OCI-LY1 (cell line): ENCODE results near the gene TLX3.
"Not testable (repeated sequence)": the region's sequence is repeated elsewhere in the genome, so short reads cannot be mapped to it uniquely, and the experiment has no call there.

Source experiments
- CTCF ChIP-seq: fragments of 200-600 bp; sonication (generic), shearing (Covaris generic); IDR thresholded peaks from 2 replicates; pipeline ENCODE4 v1.5.1; 2017; ENCODE audit warnings: mild to moderate bottlenecking, antibody characterized with exemption, low read length, moderate library complexity, mixed read lengths
- EZH2 ChIP-seq: fragments of 200-600 bp; sonication (generic), shearing (Covaris generic); IDR thresholded peaks from 2 replicates; pipeline ENCODE4 v1.8.0; 2017; ENCODE audit warnings: borderline replicate concordance, mixed run types, mild to moderate bottlenecking, antibody characterized with exemption, low read length, moderate library complexity, mixed read lengths

- TF ChIP-seq EZH2, CTCF: not testable (repeated sequence)
Measured at GRCh38 chr5:171297941-171298340, 11.1 kb upstream of the TLX3 start.
